RWPE2 (cell line): Measurements from ENCODE around the gene HTR6.

Source experiments
- ATAC-seq: fragments of 200-7000 bp; cut with Tn5 transposase; 3 replicates; pipeline ENCODE4 v1.9.1; 2021; ENCODE audit warnings: low read depth
- DNase-seq: peaks from one replicate; pipeline ENCODE4 v3.0.0-alpha.2; 2020; ENCODE audit warnings: low spot score
- H3K27ac ChIP-seq: fragments of 450-650 bp; 2 replicates; pipeline ENCODE4 v1.5.1; 2017; ENCODE audit warnings: mild to moderate bottlenecking; ENCODE audit not compliant: poor library complexity, severe bottlenecking
- H3K27me3 ChIP-seq: fragments of 250-450 bp; sonication (Bioruptor Pico); 2 replicates; pipeline ENCODE4 v1.5.1; 2021; ENCODE audit warnings: mild to moderate bottlenecking, moderate library complexity; ENCODE audit not compliant: insufficient read depth, poor library complexity, severe bottlenecking
- H3K36me3 ChIP-seq: fragments of 250-450 bp; sonication (Bioruptor Pico); 2 replicates; pipeline ENCODE4 v1.5.1; 2020; ENCODE audit warnings: low read depth, mild to moderate bottlenecking, moderate library complexity
- H3K4me1 ChIP-seq: fragments of 250-450 bp; sonication (Bioruptor Pico); 2 replicates; pipeline ENCODE4 v1.5.1; 2021; ENCODE audit warnings: mild to moderate bottlenecking, moderate library complexity; ENCODE audit not compliant: insufficient read depth, poor library complexity, severe bottlenecking
- H3K4me3 ChIP-seq: fragments of 250-450 bp; sonication (Bioruptor Pico); 2 replicates; pipeline ENCODE4 v1.5.1; 2021; ENCODE audit warnings: mild to moderate bottlenecking, moderate library complexity; ENCODE audit not compliant: severe bottlenecking
- H3K9me3 ChIP-seq: fragments of 250-450 bp; sonication (Bioruptor Pico); 2 replicates; pipeline ENCODE4 v1.5.1; 2021; ENCODE audit warnings: mild to moderate bottlenecking, moderate library complexity; ENCODE audit not compliant: severe bottlenecking
- CTCF ChIP-seq: fragments of 450-650 bp; IDR thresholded peaks from one replicate; pipeline ENCODE4 v1.5.1; 2017; ENCODE audit warnings: mild to moderate bottlenecking, moderate library complexity; ENCODE audit not compliant: poor library complexity, severe bottlenecking

The HTR6 gene

GRCh38 chr1:19646377-19647319 lies 18.0 kb upstream of the HTR6 start:
- Histone ChIP-seq H3K4me3 (no peak overlapping the region), H3K4me1 (peaks cover 27% of the 10 kb centered on the region), H3K36me3 (no peaks in the 10 kb centered on the region; the same call in 1 of the 2 replicates), H3K27me3 (no peaks in the 10 kb centered on the region), H3K9me3 (no peaks in the 10 kb centered on the region), H3K27ac (peak overlapping the region; percentile 66)
- ATAC-seq = peak; percentile 26; the same call in 2 of the 3 replicates
- no peak for DNase-seq
- no peak for TF ChIP-seq CTCF

- no peak overlapping the region for H3K4me3 ChIP-seq
- H3K9me3 ChIP-seq = no peaks in the 10 kb centered on the region
- H3K27me3 ChIP-seq = no peaks in the 10 kb centered on the region
- DNase-seq (no peak), ATAC-seq (no peak)
- no peak overlapping the region for H3K27ac ChIP-seq
- no peaks in the 10 kb centered on the region; the same call in 1 of the 2 replicates for H3K36me3 ChIP-seq
- peaks cover 37% of the 10 kb centered on the region for H3K4me1 ChIP-seq
- no peak for TF ChIP-seq CTCF
These were observed 17.0 kb upstream of the HTR6 start for GRCh38 chr1:19647643-19648042.

- Histone ChIP-seq H3K4me1 (peaks cover 36% of the 10 kb centered on the region), H3K4me3 (no peak overlapping the region), H3K9me3 (no peaks in the 10 kb centered on the region), H3K27me3 (no peaks in the 10 kb centered on the region), H3K27ac (peak overlapping the region; percentile 15), H3K36me3 (no peaks in the 10 kb centered on the region; the same call in 1 of the 2 replicates)
- TF ChIP-seq CTCF = no peak
- ATAC-seq = no peak
- no peak for DNase-seq
These were observed 16.4 kb upstream of the HTR6 start for GRCh38 chr1:19648239-19648638.

GRCh38 chr1:19648689-19649088 lies 16.0 kb upstream of the HTR6 start:
- DNase-seq = no peak
- H3K4me3 ChIP-seq = no peak overlapping the region
- peak overlapping the region; percentile 15 for H3K27ac ChIP-seq
- peak; percentile 37 for TF ChIP-seq CTCF
- no peaks in the 10 kb centered on the region for H3K27me3 ChIP-seq
- H3K9me3 ChIP-seq = no peaks in the 10 kb centered on the region
- H3K36me3 ChIP-seq = no peaks in the 10 kb centered on the region; the same call in 1 of the 2 replicates
- peaks cover 31% of the 10 kb centered on the region for H3K4me1 ChIP-seq
- no peak for ATAC-seq
